ENCODE data around the gene ENO1. TPM values are rescaled to one million over a fixed set of nuclear protein-coding genes. Genes with fewer than 3 reads are reported as not detected.
"Not testable (repeated sequence)": the region's sequence is repeated elsewhere in the genome, so short reads cannot be mapped to it uniquely, and the experiment has no call there.

ENO1 gene
- total and polyA plus RNA-seq, 4 donors = 270 to 499 (median 380) TPM

GRCh38 chr1:8821084-8821483, 57.4 kb downstream of the ENO1 start:
- Histone ChIP-seq H3K27me3 (ENCODE audit: control insufficient read depth in 4 of 4, insufficient read depth in 4 of 4, low read length in 3 of 4) (no peaks in the 10 kb centered on the region), H3K9me3 (ENCODE audit: control insufficient read depth in 4 of 4, low read length in 3 of 4) (no peaks in the 10 kb centered on the region), H3K27ac (ENCODE audit: low read depth in 1 of 2, low read length in 2 of 2) (no peak overlapping the region), H3K9ac (ENCODE audit: low read depth in 1 of 2, low read length in 2 of 2) (no peak overlapping the region), H3K4me3 (ENCODE audit: low read depth in 1 of 3, low read length in 3 of 3) (no peak overlapping the region), H3K36me3 (ENCODE audit: control insufficient read depth in 4 of 4, insufficient read depth in 3 of 4, low read depth in 1 of 4, low read length in 3 of 4) (no peaks in the 10 kb centered on the region), H3K4me1 (ENCODE audit: control insufficient read depth in 4 of 4, insufficient read depth in 4 of 4, low read length in 3 of 4) (peaks cover 0 to 16% (median 10%) of the 10 kb centered on the region in 4 donors)
- no peak for DNase-seq (ENCODE audit: low spot score)
- WGBS = 70% methylated on average over 2 of the region's 2 CpGs
- TF ChIP-seq RAD21 (IDR thresholded peaks at IDR 0.05) (no peak), ZBTB33 (IDR thresholded peaks at IDR 0.05) (no peak), FOXA2 (IDR thresholded peaks at IDR 0.05) (no peak), NR2F2 (IDR thresholded peaks at IDR 0.05) (no peak), RXRA (IDR thresholded peaks at IDR 0.05) (no peak), FOXA1 (IDR thresholded peaks at IDR 0.05) (no peak), GABPA (IDR thresholded peaks at IDR 0.05 in 1 of 2, conservative IDR thresholded peaks at IDR 0.05 in 1 of 2) (no peak), HNF4A (conservative IDR thresholded peaks at IDR 0.05) (no peak), CTCF (IDR thresholded peaks at IDR 0.05; ENCODE audit: low read depth, low read length, missing input control) (no peak), EGR1 (IDR thresholded peaks at IDR 0.05; ENCODE audit: low read depth in 2 of 2) (no peak), JUND (IDR thresholded peaks at IDR 0.05) (no peak), HNF4G (IDR thresholded peaks at IDR 0.05) (no peak), TAF1 (conservative IDR thresholded peaks at IDR 0.05) (no peak), YY1 (IDR thresholded peaks at IDR 0.05) (no peak), SP1 (IDR thresholded peaks at IDR 0.05) (no peak)
- TF ChIP-seq, protein P1, sequence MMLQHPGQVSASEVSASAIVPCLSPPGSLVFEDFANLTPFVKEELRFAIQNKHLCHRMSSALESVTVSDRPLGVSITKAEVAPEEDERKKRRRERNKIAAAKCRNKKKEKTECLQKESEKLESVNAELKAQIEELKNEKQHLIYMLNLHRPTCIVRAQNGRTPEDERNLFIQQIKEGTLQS (IDR thresholded peaks at IDR 0.05) = no peak
- TF ChIP-seq, protein P2, sequence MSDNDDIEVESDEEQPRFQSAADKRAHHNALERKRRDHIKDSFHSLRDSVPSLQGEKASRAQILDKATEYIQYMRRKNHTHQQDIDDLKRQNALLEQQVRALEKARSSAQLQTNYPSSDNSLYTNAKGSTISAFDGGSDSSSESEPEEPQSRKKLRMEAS (IDR thresholded peaks at IDR 0.05) = no peak
- TF ChIP-seq, protein P3, sequence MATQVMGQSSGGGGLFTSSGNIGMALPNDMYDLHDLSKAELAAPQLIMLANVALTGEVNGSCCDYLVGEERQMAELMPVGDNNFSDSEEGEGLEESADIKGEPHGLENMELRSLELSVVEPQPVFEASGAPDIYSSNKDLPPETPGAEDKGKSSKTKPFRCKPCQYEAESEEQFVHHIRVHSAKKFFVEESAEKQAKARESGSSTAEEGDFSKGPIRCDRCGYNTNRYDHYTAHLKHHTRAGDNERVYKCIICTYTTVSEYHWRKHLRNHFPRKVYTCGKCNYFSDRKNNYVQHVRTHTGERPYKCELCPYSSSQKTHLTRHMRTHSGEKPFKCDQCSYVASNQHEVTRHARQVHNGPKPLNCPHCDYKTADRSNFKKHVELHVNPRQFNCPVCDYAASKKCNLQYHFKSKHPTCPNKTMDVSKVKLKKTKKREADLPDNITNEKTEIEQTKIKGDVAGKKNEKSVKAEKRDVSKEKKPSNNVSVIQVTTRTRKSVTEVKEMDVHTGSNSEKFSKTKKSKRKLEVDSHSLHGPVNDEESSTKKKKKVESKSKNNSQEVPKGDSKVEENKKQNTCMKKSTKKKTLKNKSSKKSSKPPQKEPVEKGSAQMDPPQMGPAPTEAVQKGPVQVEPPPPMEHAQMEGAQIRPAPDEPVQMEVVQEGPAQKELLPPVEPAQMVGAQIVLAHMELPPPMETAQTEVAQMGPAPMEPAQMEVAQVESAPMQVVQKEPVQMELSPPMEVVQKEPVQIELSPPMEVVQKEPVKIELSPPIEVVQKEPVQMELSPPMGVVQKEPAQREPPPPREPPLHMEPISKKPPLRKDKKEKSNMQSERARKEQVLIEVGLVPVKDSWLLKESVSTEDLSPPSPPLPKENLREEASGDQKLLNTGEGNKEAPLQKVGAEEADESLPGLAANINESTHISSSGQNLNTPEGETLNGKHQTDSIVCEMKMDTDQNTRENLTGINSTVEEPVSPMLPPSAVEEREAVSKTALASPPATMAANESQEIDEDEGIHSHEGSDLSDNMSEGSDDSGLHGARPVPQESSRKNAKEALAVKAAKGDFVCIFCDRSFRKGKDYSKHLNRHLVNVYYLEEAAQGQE (IDR thresholded peaks at IDR 0.05) = no peak

- not testable (repeated sequence) for H3K27ac ChIP-seq (ENCODE audit: low read depth in 1 of 2, low read length in 2 of 2); H3K4me3 ChIP-seq (ENCODE audit: low read depth in 1 of 3, low read length in 3 of 3); H3K36me3 ChIP-seq (ENCODE audit: control insufficient read depth in 4 of 4, insufficient read depth in 3 of 4, low read depth in 1 of 4, low read length in 3 of 4); H3K9me3 ChIP-seq (ENCODE audit: control insufficient read depth in 4 of 4, low read length in 3 of 4); DNase-seq (ENCODE audit: low spot score); H3K27me3 ChIP-seq (ENCODE audit: control insufficient read depth in 4 of 4, insufficient read depth in 4 of 4, low read length in 3 of 4)
- WGBS = 93% methylated on average over 13 of the region's 13 CpGs
- H3K9ac ChIP-seq (ENCODE audit: low read depth in 1 of 2, low read length in 2 of 2) = peak overlapping the region in 1 of 2 donors; percentile 99
- peaks cover 0 to 34% (median 29%) of the 10 kb centered on the region in 4 donors for H3K4me1 ChIP-seq (ENCODE audit: control insufficient read depth in 4 of 4, insufficient read depth in 4 of 4, low read length in 3 of 4)
These were observed 59.7 kb downstream of the ENO1 start for GRCh38 chr1:8818789-8819188.
